MM.1S (cell line): ENCODE data around the gene ARL15.

Experiments used
- EZH2 ChIP-seq: fragments of 300-600 bp; sonication (generic); optimal IDR thresholded peaks from 2 replicates; pipeline ENCODE3; 2017; ENCODE audit warnings: low read depth, mild to moderate bottlenecking, antibody characterized with exemption, low read length, mixed read lengths
- TF ChIP-seq, protein P1 (sequence below): fragments of 300-600 bp; sonication (generic); IDR thresholded peaks from 2 replicates; pipeline ENCODE4 v1.5.1; 2016; ENCODE audit warnings: antibody characterized with exemption, low read length, mixed read lengths

GRCh38 chr5:54298947-54299346, 11.4 kb downstream of the ARL15 start:
- TF ChIP-seq, protein P1, sequence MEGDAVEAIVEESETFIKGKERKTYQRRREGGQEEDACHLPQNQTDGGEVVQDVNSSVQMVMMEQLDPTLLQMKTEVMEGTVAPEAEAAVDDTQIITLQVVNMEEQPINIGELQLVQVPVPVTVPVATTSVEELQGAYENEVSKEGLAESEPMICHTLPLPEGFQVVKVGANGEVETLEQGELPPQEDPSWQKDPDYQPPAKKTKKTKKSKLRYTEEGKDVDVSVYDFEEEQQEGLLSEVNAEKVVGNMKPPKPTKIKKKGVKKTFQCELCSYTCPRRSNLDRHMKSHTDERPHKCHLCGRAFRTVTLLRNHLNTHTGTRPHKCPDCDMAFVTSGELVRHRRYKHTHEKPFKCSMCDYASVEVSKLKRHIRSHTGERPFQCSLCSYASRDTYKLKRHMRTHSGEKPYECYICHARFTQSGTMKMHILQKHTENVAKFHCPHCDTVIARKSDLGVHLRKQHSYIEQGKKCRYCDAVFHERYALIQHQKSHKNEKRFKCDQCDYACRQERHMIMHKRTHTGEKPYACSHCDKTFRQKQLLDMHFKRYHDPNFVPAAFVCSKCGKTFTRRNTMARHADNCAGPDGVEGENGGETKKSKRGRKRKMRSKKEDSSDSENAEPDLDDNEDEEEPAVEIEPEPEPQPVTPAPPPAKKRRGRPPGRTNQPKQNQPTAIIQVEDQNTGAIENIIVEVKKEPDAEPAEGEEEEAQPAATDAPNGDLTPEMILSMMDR: no peak
- TF ChIP-seq EZH2: no peak
